HEK293 (cell line): ENCODE results near the gene C2.

Experiments
- CTCF ChIA-PET: fragments of 350-600 bp; formaldehyde crosslinking; extraction: SDS; loops from one replicate; lab custom pipeline; 2021; ENCODE audit warnings: antibody characterized with exemption; lab: Yijun Ruan, JAX
- POLR2A ChIA-PET: fragments of 300-600 bp; formaldehyde crosslinking; extraction: SDS; loops from one replicate; lab custom pipeline; 2020; ENCODE audit warnings: antibody characterized with exemption, inconsistent platforms; lab: Yijun Ruan, JAX
- H3K27ac ChIP-seq: fragments of 200-500 bp; sonication (Bioruptor generic); 2 replicates; pipeline ENCODE4 v1.5.1; 2014; ENCODE audit warnings: low read depth, low read length, control low read depth, inconsistent platforms; ENCODE audit errors: extremely low read depth
- H3K36me3 ChIP-seq, 2 experiments: fragments of 200-500 bp in 1 of 2; sonication (Bioruptor generic) in 1 of 2; 1 replicate in 1 of 2; 2 replicates in 1 of 2; pipeline ENCODE4 v1.5.1; 2014 to 2017; ENCODE audit warnings: inconsistent platforms in 2 of 2, low read length in 2 of 2; ENCODE audit not compliant: control insufficient read depth in 2 of 2, insufficient read depth in 1 of 2
- H3K4me1 ChIP-seq: fragments of 200-500 bp; sonication (Bioruptor generic); 2 replicates; pipeline ENCODE4 v1.5.1; 2014; ENCODE audit warnings: mild to moderate bottlenecking, low read length, inconsistent platforms; ENCODE audit not compliant: control insufficient read depth, insufficient read depth
- H3K4me3 ChIP-seq: 2 replicates; pipeline ENCODE4 v1.5.1; 2011; ENCODE audit warnings: low read depth, mild to moderate bottlenecking, control low read depth, low read length, moderate library complexity
- H3K9me3 ChIP-seq: fragments of 200-500 bp; sonication (Bioruptor generic); 2 replicates; pipeline ENCODE4 v1.5.1; 2014; ENCODE audit warnings: low read depth, low read length, inconsistent platforms; ENCODE audit not compliant: control insufficient read depth, insufficient read depth
- FEZF1 ChIP-seq: fragments of 450-650 bp; formaldehyde crosslinking; IDR thresholded peaks from 2 replicates; pipeline ENCODE4 v1.5.1; 2016; ENCODE audit warnings: missing biosample characterization, missing genetic modification characterization
- PRDM1 ChIP-seq: fragments of 450-650 bp; formaldehyde crosslinking; IDR thresholded peaks from 2 replicates; pipeline ENCODE4; 2016; ENCODE audit warnings: missing biosample characterization, missing genetic modification characterization
- ZBTB7A ChIP-seq: fragments of 450-650 bp; formaldehyde crosslinking; IDR thresholded peaks from 2 replicates; pipeline ENCODE4 v1.5.1; 2016; ENCODE audit warnings: low read depth, missing biosample characterization, missing genetic modification characterization
- ZNF175 ChIP-seq: fragments of 450-650 bp; formaldehyde crosslinking; IDR thresholded peaks from 2 replicates; pipeline ENCODE4 v1.5.1; 2016; ENCODE audit warnings: missing biosample characterization, missing genetic modification characterization
- ZNF211 ChIP-seq: fragments of 450-650 bp; formaldehyde crosslinking; IDR thresholded peaks from 2 replicates; pipeline ENCODE4 v1.5.1; 2016; ENCODE audit warnings: low read depth, missing biosample characterization, missing genetic modification characterization
- ZNF223 ChIP-seq: fragments of 450-650 bp; formaldehyde crosslinking; IDR thresholded peaks from 2 replicates; pipeline ENCODE4 v1.5.1; 2016; ENCODE audit warnings: missing biosample characterization, missing genetic modification characterization
- ZNF23 ChIP-seq: fragments of 450-650 bp; formaldehyde crosslinking; IDR thresholded peaks from 2 replicates; pipeline ENCODE4 v1.5.1; 2016; ENCODE audit warnings: missing biosample characterization, missing genetic modification characterization, borderline replicate concordance
- ZNF292 ChIP-seq: fragments of 450-650 bp; formaldehyde crosslinking; IDR thresholded peaks from 2 replicates; pipeline ENCODE4 v1.5.1; 2016; ENCODE audit warnings: low read depth, missing biosample characterization, missing genetic modification characterization, borderline replicate concordance
- ZNF324 ChIP-seq: fragments of 450-650 bp; formaldehyde crosslinking; IDR thresholded peaks from 2 replicates; pipeline ENCODE4 v1.5.1; 2016; ENCODE audit warnings: missing biosample characterization, missing genetic modification characterization
- ZNF350 ChIP-seq: fragments of 450-650 bp; formaldehyde crosslinking; IDR thresholded peaks from 2 replicates; pipeline ENCODE4 v1.5.0; 2017; ENCODE audit warnings: missing biosample characterization, mild to moderate bottlenecking, missing genetic modification characterization
- ZNF510 ChIP-seq: fragments of 450-650 bp; formaldehyde crosslinking; IDR thresholded peaks from 2 replicates; pipeline ENCODE4 v1.5.1; 2018; ENCODE audit warnings: mild to moderate bottlenecking, missing genetic modification characterization, missing biosample characterization; ENCODE audit not compliant: insufficient replicate concordance
- ZNF549 ChIP-seq: fragments of 450-650 bp; IDR thresholded peaks from 2 replicates; pipeline ENCODE4 v1.5.1; 2018; ENCODE audit warnings: missing biosample characterization, missing genetic modification characterization, mild to moderate bottlenecking, inconsistent platforms, moderate library complexity
- ZNF555 ChIP-seq: fragments of 450-650 bp; formaldehyde crosslinking; conservative IDR thresholded peaks from 2 replicates; pipeline ENCODE4 v1.5.1; 2017; ENCODE audit warnings: missing biosample characterization, mild to moderate bottlenecking, missing genetic modification characterization, inconsistent platforms
- ZNF785 ChIP-seq: fragments of 450-650 bp; formaldehyde crosslinking; IDR thresholded peaks from 2 replicates; pipeline ENCODE4 v1.5.1; 2016; ENCODE audit warnings: missing biosample characterization, missing genetic modification characterization
- ZNF830 ChIP-seq: fragments of 450-650 bp; IDR thresholded peaks from 2 replicates; pipeline ENCODE4 v1.5.0; 2018; ENCODE audit warnings: missing biosample characterization, missing genetic modification characterization, low read depth, mild to moderate bottlenecking, moderate library complexity
- TF ChIP-seq, protein P1 (sequence below): fragments of 450-650 bp; formaldehyde crosslinking; IDR thresholded peaks from 2 replicates; pipeline ENCODE4 v1.5.1; 2016; ENCODE audit warnings: missing biosample characterization, missing genetic modification characterization
- TF ChIP-seq, protein P2 (sequence below): fragments of 450-650 bp; formaldehyde crosslinking; IDR thresholded peaks from 2 replicates; pipeline ENCODE4 v1.5.1; 2017; ENCODE audit warnings: missing biosample characterization, missing genetic modification characterization
- TF ChIP-seq, protein P3 (sequence below): fragments of 450-650 bp; formaldehyde crosslinking; optimal IDR thresholded peaks from 2 replicates; pipeline ENCODE3; 2016; ENCODE audit warnings: missing biosample characterization, mild to moderate bottlenecking, missing genetic modification characterization
- TF ChIP-seq, protein P4 (sequence below): fragments of 450-650 bp; formaldehyde crosslinking; IDR thresholded peaks from 2 replicates; pipeline ENCODE4 v1.5.1; 2016; ENCODE audit warnings: missing biosample characterization, missing genetic modification characterization
- TF ChIP-seq, protein P5 (sequence below): fragments of 450-650 bp; formaldehyde crosslinking; IDR thresholded peaks from 2 replicates; pipeline ENCODE4 v1.5.1; 2017; ENCODE audit warnings: missing biosample characterization, missing genetic modification characterization
- TF ChIP-seq, protein P6 (sequence below): fragments of 450-650 bp; formaldehyde crosslinking; IDR thresholded peaks from 2 replicates; pipeline ENCODE4 v1.5.1; 2016; ENCODE audit warnings: missing biosample characterization, missing genetic modification characterization
- TF ChIP-seq, protein P7 (sequence below): fragments of 450-650 bp; formaldehyde crosslinking; IDR thresholded peaks from 2 replicates; pipeline ENCODE4 v1.5.1; 2016; ENCODE audit warnings: missing biosample characterization, missing genetic modification characterization

The C2 gene

DNA sequence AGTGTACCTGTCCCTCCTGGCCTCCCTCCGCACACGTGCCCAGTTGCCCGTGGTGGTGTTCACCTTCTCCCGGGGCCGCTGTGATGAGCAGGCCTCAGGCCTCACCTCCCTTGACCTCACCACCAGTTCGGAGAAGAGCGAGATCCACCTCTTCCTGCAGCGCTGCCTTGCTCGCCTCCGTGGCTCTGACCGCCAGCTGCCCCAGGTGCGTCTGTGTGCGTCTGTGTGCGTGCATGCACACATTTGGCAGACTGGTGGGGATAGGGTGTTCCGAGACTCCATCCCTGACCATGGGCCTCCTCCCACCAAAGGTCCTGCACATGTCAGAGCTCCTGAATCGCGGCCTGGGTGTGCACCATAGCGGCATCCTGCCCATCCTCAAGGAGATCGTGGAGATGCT, 36.4 kb downstream of the C2 start:
- ChIA-PET CTCF (interaction anchor here (3.4 kb wide), 1 partner anchor 12 kb away, joined by 20 read pairs; no protein-coding TSS in a partner anchor), POLR2A (no interaction called here)
- Histone ChIP-seq H3K4me1 (no peaks in the 10 kb centered on the region), H3K9me3 (no peaks in the 10 kb centered on the region), H3K27ac (no peak overlapping the region), H3K4me3 (no peak overlapping the region), H3K36me3 (peaks cover 10 to 91% of the 10 kb centered on the region in 2 experiments; a peak in 2 of 3 replicates)
- no peak for TF ChIP-seq ZNF23 (tag by site-specific recombination)
- no peak for TF ChIP-seq ZNF292
- TF ChIP-seq, protein P1, sequence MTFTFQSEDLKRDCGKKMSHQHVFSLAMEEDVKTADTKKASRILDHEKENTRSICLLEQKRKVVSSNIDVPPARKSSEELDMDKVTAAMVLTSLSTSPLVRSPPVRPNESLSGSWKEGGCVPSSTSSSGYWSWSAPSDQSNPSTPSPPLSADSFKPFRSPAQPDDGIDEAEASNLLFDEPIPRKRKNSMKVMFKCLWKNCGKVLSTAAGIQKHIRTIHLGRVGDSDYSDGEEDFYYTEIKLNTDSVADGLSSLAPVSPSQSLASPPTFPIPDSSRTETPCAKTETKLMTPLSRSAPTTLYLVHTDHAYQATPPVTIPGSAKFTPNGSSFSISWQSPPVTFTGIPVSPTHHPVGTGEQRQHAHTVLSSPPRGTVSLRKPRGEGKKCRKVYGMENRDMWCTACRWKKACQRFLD (tag by site-specific recombination), result no peak
- no peak for TF ChIP-seq ZNF324 (tag by site-specific recombination)
- no peak for TF ChIP-seq ZNF211 (tag by site-specific recombination)
- TF ChIP-seq, protein P2, sequence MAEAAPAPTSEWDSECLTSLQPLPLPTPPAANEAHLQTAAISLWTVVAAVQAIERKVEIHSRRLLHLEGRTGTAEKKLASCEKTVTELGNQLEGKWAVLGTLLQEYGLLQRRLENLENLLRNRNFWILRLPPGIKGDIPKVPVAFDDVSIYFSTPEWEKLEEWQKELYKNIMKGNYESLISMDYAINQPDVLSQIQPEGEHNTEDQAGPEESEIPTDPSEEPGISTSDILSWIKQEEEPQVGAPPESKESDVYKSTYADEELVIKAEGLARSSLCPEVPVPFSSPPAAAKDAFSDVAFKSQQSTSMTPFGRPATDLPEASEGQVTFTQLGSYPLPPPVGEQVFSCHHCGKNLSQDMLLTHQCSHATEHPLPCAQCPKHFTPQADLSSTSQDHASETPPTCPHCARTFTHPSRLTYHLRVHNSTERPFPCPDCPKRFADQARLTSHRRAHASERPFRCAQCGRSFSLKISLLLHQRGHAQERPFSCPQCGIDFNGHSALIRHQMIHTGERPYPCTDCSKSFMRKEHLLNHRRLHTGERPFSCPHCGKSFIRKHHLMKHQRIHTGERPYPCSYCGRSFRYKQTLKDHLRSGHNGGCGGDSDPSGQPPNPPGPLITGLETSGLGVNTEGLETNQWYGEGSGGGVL, result no peak
- TF ChIP-seq, protein P3, sequence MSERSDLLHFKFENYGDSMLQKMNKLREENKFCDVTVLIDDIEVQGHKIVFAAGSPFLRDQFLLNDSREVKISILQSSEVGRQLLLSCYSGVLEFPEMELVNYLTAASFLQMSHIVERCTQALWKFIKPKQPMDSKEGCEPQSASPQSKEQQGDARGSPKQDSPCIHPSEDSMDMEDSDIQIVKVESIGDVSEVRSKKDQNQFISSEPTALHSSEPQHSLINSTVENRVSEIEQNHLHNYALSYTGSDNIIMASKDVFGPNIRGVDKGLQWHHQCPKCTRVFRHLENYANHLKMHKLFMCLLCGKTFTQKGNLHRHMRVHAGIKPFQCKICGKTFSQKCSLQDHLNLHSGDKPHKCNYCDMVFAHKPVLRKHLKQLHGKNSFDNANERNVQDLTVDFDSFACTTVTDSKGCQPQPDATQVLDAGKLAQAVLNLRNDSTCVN (tag by site-specific recombination), result no peak
- no peak for TF ChIP-seq PRDM1 (tag by site-specific recombination)
- TF ChIP-seq, protein P4, sequence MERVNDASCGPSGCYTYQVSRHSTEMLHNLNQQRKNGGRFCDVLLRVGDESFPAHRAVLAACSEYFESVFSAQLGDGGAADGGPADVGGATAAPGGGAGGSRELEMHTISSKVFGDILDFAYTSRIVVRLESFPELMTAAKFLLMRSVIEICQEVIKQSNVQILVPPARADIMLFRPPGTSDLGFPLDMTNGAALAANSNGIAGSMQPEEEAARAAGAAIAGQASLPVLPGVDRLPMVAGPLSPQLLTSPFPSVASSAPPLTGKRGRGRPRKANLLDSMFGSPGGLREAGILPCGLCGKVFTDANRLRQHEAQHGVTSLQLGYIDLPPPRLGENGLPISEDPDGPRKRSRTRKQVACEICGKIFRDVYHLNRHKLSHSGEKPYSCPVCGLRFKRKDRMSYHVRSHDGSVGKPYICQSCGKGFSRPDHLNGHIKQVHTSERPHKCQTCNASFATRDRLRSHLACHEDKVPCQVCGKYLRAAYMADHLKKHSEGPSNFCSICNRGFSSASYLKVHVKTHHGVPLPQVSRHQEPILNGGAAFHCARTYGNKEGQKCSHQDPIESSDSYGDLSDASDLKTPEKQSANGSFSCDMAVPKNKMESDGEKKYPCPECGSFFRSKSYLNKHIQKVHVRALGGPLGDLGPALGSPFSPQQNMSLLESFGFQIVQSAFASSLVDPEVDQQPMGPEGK (tag by site-specific recombination), result no peak
- TF ChIP-seq, protein P5, sequence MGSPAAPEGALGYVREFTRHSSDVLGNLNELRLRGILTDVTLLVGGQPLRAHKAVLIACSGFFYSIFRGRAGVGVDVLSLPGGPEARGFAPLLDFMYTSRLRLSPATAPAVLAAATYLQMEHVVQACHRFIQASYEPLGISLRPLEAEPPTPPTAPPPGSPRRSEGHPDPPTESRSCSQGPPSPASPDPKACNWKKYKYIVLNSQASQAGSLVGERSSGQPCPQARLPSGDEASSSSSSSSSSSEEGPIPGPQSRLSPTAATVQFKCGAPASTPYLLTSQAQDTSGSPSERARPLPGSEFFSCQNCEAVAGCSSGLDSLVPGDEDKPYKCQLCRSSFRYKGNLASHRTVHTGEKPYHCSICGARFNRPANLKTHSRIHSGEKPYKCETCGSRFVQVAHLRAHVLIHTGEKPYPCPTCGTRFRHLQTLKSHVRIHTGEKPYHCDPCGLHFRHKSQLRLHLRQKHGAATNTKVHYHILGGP (tag by site-specific recombination), result no peak
- TF ChIP-seq, protein P6, sequence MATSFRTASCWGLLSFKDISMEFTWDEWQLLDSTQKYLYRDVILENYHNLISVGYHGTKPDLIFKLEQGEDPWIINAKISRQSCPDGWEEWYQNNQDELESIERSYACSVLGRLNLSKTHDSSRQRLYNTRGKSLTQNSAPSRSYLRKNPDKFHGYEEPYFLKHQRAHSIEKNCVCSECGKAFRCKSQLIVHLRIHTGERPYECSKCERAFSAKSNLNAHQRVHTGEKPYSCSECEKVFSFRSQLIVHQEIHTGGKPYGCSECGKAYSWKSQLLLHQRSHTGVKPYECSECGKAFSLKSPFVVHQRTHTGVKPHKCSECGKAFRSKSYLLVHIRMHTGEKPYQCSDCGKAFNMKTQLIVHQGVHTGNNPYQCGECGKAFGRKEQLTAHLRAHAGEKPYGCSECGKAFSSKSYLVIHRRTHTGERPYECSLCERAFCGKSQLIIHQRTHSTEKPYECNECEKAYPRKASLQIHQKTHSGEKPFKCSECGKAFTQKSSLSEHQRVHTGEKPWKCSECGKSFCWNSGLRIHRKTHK (tag by site-specific recombination), result no peak
- no peak for TF ChIP-seq ZNF510 (tag by site-specific recombination)
- no peak for TF ChIP-seq ZNF175 (tag by site-specific recombination)
- TF ChIP-seq FEZF1, result no peak
- no peak for TF ChIP-seq ZNF830 (tag by site-specific recombination)

DNA sequence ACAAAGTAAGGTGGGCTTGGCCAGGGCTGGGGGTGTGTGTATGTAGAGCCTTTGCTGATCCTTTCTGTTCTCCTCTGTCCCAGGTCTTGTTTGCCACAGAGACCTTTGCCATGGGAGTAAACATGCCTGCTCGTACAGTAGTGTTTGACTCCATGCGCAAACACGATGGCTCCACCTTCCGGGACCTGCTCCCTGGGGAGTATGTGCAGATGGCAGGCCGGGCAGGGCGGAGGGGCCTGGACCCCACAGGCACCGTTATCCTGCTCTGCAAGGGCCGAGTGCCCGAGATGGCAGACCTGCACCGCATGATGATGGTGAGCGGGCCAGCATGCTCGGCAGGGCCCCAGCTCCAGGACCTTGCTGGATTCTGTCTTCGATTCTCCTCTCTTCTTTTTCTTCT, 38.2 kb downstream of the C2 start:
- H3K36me3 ChIP-seq, result peaks cover 13 to 99% of the 10 kb centered on the region in 2 experiments; a peak in 2 of 3 replicates
- H3K9me3 ChIP-seq, result no peaks in the 10 kb centered on the region
- POLR2A ChIA-PET, result interaction anchor here (0.6 kb wide), 1 partner anchor 146 kb away, joined by 4 read pairs; no protein-coding TSS in a partner anchor
- CTCF ChIA-PET, result interaction anchor here (3.4 kb wide), 1 partner anchor 14 kb away, joined by 20 read pairs; no protein-coding TSS in a partner anchor
- no peak overlapping the region for H3K4me3 ChIP-seq
- no peaks in the 10 kb centered on the region; the same call in 1 of the 2 replicates for H3K4me1 ChIP-seq
- no peak overlapping the region for H3K27ac ChIP-seq
- TF ChIP-seq, protein P7, sequence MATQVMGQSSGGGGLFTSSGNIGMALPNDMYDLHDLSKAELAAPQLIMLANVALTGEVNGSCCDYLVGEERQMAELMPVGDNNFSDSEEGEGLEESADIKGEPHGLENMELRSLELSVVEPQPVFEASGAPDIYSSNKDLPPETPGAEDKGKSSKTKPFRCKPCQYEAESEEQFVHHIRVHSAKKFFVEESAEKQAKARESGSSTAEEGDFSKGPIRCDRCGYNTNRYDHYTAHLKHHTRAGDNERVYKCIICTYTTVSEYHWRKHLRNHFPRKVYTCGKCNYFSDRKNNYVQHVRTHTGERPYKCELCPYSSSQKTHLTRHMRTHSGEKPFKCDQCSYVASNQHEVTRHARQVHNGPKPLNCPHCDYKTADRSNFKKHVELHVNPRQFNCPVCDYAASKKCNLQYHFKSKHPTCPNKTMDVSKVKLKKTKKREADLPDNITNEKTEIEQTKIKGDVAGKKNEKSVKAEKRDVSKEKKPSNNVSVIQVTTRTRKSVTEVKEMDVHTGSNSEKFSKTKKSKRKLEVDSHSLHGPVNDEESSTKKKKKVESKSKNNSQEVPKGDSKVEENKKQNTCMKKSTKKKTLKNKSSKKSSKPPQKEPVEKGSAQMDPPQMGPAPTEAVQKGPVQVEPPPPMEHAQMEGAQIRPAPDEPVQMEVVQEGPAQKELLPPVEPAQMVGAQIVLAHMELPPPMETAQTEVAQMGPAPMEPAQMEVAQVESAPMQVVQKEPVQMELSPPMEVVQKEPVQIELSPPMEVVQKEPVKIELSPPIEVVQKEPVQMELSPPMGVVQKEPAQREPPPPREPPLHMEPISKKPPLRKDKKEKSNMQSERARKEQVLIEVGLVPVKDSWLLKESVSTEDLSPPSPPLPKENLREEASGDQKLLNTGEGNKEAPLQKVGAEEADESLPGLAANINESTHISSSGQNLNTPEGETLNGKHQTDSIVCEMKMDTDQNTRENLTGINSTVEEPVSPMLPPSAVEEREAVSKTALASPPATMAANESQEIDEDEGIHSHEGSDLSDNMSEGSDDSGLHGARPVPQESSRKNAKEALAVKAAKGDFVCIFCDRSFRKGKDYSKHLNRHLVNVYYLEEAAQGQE (tag by site-specific recombination), result no peak
- TF ChIP-seq ZBTB7A (tag by site-specific recombination) (no peak), ZNF223 (no peak), ZNF350 (no peak), ZNF549 (tag by site-specific recombination) (no peak), ZNF510 (tag by site-specific recombination) (no peak), ZNF785 (tag by site-specific recombination) (no peak), ZNF555 (no peak)
